GM19438 (cell line): ENCODE measurements around the gene ROR2.

Experiments
- ATAC-seq: cut with Tn5 transposase; IDR thresholded peaks from one replicate; pipeline ENCODE4 v1.9.1; 2021; ENCODE audit warnings: low read depth; ENCODE audit not compliant: unreplicated experiment

The ROR2 gene

DNA sequence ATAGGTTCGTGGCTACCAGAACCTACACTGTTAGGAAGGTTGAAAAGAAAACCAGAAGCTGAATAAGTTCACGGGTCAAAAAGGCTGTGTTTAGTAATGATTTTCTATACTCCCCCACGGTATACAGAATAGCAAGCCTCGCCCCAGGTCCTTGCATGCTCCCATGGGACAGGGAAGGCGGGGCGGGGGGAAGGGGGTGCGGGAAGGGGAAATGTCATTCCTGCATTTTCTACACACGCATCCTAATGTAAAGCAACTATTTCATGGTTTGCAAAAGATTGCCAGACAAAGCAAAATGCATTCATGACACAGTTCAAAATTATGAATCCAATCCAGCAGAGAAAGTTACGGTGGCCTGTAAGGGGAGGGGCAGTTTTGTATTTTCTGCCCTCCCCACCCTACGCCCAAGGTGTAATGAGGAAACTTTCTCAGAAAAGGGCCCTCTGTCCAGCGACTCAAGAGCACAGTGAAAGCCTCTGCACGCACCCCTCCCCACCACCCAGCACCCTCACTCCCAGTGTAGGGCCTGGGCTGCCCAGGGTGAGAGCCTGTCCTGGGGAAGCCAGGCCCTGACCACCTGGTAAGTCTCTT lies 105.2 kb downstream of the ROR2 start:
- no peak for ATAC-seq

GRCh38 chr9:91844190-91844589 lies 105.8 kb downstream of the ROR2 start:
- no peak for ATAC-seq

DNA sequence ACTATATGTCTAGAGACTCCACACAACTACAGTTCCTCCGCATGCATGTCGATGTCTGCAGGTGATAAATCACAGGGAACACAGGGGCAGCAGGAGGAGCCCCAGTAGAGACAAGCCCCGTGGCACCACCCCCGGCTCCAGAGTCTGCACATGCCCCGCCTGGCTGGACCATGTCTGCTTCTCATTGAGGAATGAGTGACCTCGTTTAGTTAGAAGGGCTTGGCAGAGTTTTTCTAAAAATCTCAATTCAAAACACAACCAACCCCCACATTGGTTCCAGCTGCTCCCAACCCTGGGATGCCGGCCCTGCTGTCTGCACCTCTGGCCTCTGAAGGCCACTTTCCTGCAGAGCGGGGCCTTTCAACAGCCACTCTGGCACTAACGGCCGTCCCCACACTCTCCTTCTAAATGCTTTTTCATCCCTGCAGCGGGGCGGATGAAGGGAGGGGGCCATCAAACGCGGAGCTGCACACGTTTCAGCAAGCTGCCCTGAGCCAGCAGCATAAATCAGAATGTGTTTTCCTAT lies 106.3 kb downstream of the ROR2 start:
- no peak for ATAC-seq

GRCh38 chr9:91843093-91843492 lies 106.9 kb downstream of the ROR2 start:
- no peak for ATAC-seq

GRCh38 chr9:91842358-91843049 lies 107.5 kb downstream of the ROR2 start:
- ATAC-seq: no peak

- no peak for ATAC-seq
These were observed 108.4 kb downstream of the ROR2 start for GRCh38 chr9:91841591-91841990.

DNA sequence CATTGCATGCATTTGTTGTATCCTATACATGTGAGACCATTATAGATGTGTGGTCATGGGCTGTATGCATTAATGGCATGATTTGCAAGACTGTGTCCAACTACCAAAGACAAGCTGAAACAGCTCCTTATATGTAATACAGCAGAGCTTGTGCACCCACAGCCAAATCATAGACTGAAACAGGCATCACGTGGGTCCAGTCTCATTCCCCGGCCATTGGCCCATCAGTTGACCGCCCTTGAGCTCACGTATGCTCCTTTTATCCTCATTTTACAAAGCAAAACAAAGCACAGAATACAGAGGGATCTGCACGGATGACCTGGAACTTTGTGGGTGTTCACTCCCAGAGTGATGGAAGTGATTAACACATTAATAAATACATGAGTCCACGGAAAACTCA lies 109.1 kb downstream of the ROR2 start:
- ATAC-seq: no peak

- ATAC-seq: no peak
These were observed 109.6 kb downstream of the ROR2 start for GRCh38 chr9:91840469-91840868.

DNA sequence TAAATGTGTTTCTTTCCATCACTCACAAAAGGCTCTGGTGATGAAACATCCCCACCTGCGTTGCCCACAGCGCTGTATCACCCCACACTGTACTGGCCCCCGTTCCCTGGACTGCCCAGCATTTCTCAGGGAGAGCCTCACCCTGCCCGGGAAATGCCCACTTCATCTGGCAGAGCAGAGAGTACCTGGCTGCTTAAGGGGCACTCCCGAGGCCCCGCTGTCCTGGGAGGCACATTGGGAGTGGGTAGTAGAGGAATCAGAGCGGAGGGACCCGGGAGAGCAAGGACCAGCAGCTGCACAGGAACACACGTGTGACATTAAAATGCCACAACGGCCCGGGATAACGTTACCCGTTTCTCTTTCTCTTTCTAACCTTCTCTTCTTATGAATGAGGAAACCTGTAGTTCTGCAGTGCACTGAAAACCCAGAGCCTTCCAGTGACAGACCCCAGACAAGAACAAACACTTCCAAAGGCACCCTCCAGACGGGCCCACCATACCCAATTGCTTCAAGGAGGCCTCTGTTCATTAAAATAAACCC lies 110.0 kb downstream of the ROR2 start:
- no peak for ATAC-seq

DNA sequence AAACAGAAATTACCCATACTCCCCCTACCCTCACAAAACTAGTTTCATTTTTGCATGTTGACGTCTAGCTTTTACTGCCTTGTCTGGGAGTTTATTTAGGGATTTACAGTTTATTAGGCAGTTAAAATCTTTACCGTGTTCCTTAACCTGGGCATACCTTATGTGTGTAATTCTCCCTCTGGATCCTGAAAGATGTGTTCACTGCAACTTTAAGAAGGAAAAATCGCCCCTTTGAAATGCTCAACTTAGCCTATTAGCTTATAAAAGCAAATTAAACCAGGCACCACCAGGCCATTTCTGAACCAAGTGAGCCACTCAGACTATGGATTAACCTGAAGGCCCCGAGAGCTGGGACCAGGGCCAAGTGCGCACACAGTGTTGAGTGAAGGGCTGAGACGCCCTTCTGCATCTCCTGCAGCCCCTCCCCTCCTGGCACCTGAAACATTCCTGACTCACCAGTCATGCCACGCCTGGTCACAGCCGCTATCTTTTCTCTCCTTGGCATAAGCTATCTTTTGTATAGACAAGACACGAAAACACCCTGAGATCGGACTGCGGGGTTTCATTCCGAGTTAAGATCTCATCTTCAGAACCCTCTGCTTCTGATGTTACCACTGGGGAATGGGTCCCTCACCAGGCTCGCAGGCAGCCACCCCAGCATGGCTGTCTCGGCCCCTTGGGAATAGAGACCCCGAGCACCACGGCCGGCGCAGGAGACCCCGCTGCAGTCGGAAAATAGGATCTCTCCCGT lies 111.9 kb downstream of the ROR2 start:
- no peak for ATAC-seq

GRCh38 chr9:91836515-91836914 lies 113.5 kb downstream of the ROR2 start:
- ATAC-seq: no peak

GRCh38 chr9:91835632-91836031 lies 114.4 kb downstream of the ROR2 start:
- ATAC-seq: no peak

DNA sequence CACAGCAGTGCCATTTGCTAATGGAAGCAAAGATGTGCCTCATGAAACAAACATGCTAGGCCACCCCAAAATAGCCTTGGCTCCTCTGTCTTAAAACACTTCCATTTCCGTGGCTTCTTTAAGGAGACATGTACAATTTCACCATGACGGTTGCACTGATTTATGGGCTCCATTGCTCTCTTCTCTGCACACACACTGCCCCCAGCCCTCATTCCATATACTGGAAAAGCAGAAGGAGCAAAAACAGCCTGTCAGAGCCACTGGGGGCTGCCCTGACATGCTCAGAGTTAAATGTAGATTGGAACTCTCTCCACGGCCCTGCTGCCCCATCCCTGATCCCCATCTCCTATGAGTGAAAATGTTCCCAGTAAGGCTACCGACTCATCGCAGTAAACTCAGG lies 114.8 kb downstream of the ROR2 start:
- no peak for ATAC-seq

- ATAC-seq: no peak
These were observed 115.3 kb downstream of the ROR2 start for GRCh38 chr9:91834740-91835139.

GRCh38 chr9:91833878-91834255 lies 116.2 kb downstream of the ROR2 start:
- ATAC-seq: no peak

DNA sequence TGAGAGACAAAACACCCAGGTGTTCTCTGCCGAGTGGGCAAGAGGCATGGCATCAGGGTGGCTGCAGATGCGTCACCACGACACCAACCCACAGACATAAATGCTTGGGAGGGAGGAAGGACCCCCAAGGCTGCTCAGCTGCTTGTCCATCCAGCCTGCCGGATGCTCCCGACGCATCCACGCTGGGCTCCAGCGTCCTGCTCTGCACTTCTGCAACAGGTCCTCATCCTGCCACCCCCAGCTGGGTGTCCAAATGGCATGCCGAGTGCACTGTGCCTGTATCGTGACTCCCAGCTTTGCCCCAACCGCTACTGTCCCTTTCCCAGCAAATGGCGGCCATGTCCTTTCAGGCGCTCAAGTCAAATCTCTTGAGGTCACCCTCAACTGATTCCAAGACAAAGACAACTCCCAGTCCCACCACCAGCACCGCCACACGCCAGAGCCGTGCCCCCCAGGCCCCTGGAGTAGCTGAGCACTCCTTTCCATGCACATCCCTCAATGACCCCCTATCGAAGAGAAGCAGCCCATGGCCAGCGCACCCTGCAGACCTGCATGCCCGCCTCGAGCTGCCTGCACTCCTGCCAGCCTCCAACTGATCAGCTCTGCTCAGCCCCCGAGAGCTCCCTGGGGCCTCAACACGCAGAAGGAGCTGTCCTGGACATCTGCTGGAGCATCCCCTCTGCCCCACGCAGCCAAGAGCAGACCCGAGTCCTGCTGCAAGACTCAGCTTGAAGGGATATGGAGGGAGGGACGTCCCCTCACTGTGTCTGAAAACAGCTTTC lies 116.7 kb downstream of the ROR2 start:
- ATAC-seq: no peak

- ATAC-seq: no peak
These were observed 117.7 kb downstream of the ROR2 start for GRCh38 chr9:91832322-91832721.

GRCh38 chr9:91825866-91826265 lies 124.2 kb downstream of the ROR2 start:
- ATAC-seq: no peak

DNA sequence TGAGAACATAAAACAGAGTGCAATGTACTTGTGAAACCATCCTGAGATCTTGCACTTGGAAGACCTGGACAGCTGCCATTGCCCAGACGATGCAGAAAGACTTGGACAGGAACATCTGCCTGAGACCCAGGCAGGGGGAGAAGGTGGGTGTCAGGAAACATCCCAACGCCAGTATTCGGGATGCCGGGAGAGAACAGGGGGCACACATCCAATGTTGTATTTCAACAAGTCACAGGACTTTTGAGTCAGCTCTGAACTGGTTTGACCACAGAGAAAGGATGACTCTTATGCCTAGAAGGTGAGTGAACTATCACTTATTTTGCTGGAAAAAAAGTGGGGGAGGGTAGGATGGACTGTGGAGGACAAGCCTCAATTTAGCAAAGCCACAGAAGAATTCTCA lies 124.6 kb downstream of the ROR2 start:
- ATAC-seq: no peak

- no peak for ATAC-seq
These were observed 125.3 kb downstream of the ROR2 start for GRCh38 chr9:91824601-91825305.
